Cardiac ventricle fibroblast (primary cell): ENCODE results near the gene TESMIN. TPM values are rescaled to one million over a fixed set of nuclear protein-coding genes. Genes with fewer than 3 reads are reported as not detected.

ENCODE experiments used
- total RNA-seq: library from RNA; depleted of rRNA; stranded (reverse); fragments of >200 nt; gene quantifications from 2 replicates; pipeline ENCODE4 v1.2.3, GENCODE V29; 2015

Gene TESMIN, protein sequence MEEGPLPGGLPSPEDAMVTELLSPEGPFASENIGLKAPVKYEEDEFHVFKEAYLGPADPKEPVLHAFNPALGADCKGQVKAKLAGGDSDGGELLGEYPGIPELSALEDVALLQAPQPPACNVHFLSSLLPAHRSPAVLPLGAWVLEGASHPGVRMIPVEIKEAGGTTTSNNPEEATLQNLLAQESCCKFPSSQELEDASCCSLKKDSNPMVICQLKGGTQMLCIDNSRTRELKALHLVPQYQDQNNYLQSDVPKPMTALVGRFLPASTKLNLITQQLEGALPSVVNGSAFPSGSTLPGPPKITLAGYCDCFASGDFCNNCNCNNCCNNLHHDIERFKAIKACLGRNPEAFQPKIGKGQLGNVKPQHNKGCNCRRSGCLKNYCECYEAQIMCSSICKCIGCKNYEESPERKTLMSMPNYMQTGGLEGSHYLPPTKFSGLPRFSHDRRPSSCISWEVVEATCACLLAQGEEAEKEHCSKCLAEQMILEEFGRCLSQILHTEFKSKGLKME
- total RNA-seq = 0.10 TPM in 1 of 2 replicates, not detected in the other

DNA sequence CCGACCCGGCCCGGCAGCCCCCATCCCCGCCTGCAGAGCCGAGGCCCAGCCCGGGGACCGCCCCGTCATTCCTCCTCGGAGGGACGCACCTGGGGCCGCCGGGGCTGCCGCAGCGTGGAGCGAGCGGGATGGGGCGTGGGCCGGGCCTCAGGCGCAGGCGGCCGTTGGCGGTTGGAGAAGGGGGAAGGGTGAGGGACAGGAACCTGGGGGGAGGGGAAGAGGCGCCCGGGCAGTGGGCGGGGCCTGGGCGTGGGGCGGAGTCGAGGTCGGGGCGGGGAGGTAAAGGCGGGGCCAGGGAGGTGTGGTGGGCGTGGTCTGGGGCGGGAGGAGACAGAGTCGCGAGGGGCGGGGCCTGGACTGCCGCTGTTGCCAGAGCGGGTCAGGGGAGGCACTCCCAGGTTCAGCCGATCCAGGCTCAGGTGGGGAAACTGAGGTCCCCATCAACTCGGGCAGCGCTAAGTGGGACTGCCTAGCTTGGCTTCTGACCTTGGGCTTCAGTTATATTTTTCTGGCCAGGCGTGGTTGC lies at the start of gene TESMIN:
TSS of gene TESMIN (minus strand) at position 190 of the 526 bp plus-strand sequence. CDS start 860 bp downstream, outside the sequence.

DNA sequence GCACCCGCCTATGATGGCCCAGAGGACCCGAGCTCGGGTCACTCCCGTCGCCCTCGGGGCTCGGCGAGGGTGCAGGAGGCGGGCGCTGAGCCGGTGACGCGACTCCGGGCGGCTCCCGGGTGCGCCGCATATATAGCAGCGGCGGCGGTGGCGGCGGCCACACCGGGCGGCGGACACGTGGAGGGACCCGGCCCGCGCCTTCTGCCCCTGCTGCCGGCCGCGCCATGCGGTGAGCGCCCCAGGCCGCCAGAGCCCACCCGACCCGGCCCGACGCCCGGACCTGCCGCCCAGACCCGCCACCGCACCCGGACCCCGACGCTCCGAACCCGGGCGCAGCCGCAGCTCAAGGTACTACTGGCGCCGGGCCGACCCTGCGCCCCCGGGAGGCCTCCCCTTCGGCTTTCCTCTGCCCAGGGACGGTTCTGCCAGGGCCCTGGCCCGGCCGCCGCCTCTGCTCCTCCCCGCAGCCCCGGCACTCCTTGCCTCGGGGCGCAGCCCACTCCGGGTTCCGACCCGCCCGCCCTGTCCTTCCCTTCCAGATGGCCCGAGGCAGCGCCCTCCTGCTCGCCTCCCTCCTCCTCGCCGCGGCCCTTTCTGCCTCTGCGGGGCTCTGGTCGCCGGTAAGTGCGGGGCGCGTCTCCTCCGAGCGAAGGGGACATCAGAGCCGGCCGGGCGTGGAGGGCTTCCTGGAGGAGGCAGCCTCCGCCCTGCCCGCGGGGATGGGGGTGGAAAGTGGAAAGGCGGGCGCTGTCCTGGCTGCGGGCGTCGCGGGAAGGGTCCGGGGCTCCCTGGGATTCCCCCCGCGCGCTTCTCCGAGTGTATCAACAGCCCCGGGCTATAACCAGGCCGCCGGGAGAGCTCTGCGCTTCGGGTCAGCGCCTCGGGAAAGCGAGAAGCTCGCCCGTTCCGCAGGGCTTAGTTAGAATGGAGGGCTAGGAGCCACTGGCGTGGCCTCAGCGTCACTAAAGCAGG lies 66.6 kb downstream of the TESMIN start, which contains the start of gene GAL:
TSS of gene GAL (plus strand) at position 160 of the 972 bp plus-strand sequence. CDS start at position 540, 380 bp downstream.

Other genes with a start within 250 kb of the TESMIN start
- 0.25 and 1.5 TPM in 2 replicates for gene GAL, start 67.0 kb downstream of the TESMIN start, total RNA-seq
- gene CPT1A, start 90.4 kb upstream of the TESMIN start, total RNA-seq = 17.9 and 24.1 TPM in 2 replicates
- gene MRPL21, start 152.3 kb upstream of the TESMIN start, total RNA-seq = 22.6 and 29.7 TPM in 2 replicates
- gene IGHMBP2, start 152.4 kb upstream of the TESMIN start, total RNA-seq = 8.3 and 12.1 TPM in 2 replicates
- gene MRGPRD, start 229.5 kb upstream of the TESMIN start, total RNA-seq = not detected in 2 replicates